Measurements from ENCODE around the gene ABCC3. TPM values are rescaled to one million over a fixed set of nuclear protein-coding genes. Genes with fewer than 3 reads are reported as not detected.

Gene ABCC3, protein sequence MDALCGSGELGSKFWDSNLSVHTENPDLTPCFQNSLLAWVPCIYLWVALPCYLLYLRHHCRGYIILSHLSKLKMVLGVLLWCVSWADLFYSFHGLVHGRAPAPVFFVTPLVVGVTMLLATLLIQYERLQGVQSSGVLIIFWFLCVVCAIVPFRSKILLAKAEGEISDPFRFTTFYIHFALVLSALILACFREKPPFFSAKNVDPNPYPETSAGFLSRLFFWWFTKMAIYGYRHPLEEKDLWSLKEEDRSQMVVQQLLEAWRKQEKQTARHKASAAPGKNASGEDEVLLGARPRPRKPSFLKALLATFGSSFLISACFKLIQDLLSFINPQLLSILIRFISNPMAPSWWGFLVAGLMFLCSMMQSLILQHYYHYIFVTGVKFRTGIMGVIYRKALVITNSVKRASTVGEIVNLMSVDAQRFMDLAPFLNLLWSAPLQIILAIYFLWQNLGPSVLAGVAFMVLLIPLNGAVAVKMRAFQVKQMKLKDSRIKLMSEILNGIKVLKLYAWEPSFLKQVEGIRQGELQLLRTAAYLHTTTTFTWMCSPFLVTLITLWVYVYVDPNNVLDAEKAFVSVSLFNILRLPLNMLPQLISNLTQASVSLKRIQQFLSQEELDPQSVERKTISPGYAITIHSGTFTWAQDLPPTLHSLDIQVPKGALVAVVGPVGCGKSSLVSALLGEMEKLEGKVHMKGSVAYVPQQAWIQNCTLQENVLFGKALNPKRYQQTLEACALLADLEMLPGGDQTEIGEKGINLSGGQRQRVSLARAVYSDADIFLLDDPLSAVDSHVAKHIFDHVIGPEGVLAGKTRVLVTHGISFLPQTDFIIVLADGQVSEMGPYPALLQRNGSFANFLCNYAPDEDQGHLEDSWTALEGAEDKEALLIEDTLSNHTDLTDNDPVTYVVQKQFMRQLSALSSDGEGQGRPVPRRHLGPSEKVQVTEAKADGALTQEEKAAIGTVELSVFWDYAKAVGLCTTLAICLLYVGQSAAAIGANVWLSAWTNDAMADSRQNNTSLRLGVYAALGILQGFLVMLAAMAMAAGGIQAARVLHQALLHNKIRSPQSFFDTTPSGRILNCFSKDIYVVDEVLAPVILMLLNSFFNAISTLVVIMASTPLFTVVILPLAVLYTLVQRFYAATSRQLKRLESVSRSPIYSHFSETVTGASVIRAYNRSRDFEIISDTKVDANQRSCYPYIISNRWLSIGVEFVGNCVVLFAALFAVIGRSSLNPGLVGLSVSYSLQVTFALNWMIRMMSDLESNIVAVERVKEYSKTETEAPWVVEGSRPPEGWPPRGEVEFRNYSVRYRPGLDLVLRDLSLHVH (N-terminal part only)
- 0.20 and 0.88 TPM in 2 replicates for total RNA-seq

DNA sequence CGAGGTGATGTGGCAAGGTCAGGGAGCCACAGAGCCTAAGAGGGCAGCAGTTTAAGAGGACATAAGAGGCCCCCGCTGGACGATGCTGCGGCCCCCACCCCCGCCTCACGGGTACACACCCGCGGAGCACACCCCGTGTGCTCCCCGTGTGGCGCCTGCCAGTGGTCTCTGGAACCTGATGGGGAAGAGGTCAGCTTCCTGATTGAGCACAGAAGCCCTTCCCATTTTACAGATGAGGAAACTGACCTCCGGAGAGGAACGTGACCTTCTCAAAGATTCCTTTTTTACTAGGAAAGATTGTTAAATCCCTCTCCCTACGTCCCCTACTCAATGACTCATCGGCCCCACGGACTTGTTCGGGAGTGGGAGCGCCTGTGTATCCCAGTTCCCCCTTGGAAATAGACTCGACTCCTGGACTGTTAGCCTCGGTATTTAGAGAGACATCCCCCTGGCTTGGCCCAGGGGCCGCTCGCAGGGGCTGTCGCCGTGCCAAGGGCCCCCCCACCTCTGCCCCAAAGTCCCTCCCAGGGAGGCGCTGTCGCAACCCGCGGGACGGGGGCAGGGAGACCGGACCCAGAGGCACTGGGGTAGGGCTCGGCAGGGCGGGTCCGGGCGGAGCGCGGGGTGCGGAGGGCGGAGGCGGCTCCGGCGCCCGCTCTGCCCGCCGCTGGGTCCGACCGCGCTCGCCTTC lies at the start of gene ABCC3:
Gene ABCC3 (plus strand): TSS at position 658 of the 691 bp plus-strand sequence. CDS start 56 bp downstream, outside the sequence.
- no peak for ATAC-seq (ENCODE audit: low read depth)
- intact Hi-C loops (cut with micrococcal nuclease), result no loop called here
- CTCF ChIA-PET, result no interaction called here

DNA sequence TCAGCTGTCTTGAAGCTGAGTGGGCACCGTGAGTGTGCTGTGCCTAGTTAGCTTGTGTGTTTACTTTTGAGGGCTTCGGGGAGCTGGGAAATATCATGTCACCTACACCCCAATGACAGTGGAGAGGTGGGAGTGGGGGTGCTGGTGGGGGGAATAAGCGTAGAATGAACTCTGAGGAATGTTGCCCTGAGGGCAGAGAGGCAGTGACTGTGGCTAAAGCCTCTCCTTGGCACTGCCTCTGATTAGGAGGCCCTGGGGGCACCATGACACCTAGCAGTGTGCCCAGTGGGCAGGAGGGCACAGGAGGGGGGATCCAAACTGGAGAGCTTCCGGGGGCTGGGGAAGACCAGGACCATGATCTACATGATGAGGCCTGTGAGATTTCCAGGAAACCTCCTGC lies 49.3 kb upstream of the ABCC3 start:
- ATAC-seq (ENCODE audit: low read depth) (no peak), DNase-seq (no peak)
- CTCF ChIA-PET, result no interaction called here
- Mint-ChIP-seq H3K27me3 (peaks cover 19% of the 10 kb centered on the region), H3K27ac (no peak overlapping the region), H3K4me1 (no peaks in the 10 kb centered on the region), H3K4me3 (no peak overlapping the region), H3K36me3 (ENCODE audit: low read depth) (no peaks in the 10 kb centered on the region), H3K9me3 (no peaks in the 10 kb centered on the region)
- intact Hi-C loops (cut with micrococcal nuclease), result no loop called here
- TF ChIP-seq, protein P1, sequence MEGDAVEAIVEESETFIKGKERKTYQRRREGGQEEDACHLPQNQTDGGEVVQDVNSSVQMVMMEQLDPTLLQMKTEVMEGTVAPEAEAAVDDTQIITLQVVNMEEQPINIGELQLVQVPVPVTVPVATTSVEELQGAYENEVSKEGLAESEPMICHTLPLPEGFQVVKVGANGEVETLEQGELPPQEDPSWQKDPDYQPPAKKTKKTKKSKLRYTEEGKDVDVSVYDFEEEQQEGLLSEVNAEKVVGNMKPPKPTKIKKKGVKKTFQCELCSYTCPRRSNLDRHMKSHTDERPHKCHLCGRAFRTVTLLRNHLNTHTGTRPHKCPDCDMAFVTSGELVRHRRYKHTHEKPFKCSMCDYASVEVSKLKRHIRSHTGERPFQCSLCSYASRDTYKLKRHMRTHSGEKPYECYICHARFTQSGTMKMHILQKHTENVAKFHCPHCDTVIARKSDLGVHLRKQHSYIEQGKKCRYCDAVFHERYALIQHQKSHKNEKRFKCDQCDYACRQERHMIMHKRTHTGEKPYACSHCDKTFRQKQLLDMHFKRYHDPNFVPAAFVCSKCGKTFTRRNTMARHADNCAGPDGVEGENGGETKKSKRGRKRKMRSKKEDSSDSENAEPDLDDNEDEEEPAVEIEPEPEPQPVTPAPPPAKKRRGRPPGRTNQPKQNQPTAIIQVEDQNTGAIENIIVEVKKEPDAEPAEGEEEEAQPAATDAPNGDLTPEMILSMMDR (IDR thresholded peaks at IDR 0.05), result no peak
- POLR2A ChIA-PET, result interaction anchor here (0.5 kb wide), 1 partner anchor 11 kb away, joined by 5 read pairs; no protein-coding TSS in a partner anchor

More for the DNA sequence above, at the start of gene ABCC3:
- POLR2A ChIA-PET, result no interaction called here
- Mint-ChIP-seq H3K27ac (no peak within 1 kb of the TSS), H3K4me3 (no peak within 1 kb of the TSS), H3K9me3 (no peaks in the 10 kb centered on the region), H3K4me1 (peaks cover 7% of the 10 kb centered on the region), H3K36me3 (ENCODE audit: low read depth) (no peaks in the 10 kb centered on the region), H3K27me3 (peaks cover 63% of the 10 kb centered on the region)
- DNase-seq, result no peak
- TF ChIP-seq, protein P1 (IDR thresholded peaks at IDR 0.05), result no peak

DNA sequence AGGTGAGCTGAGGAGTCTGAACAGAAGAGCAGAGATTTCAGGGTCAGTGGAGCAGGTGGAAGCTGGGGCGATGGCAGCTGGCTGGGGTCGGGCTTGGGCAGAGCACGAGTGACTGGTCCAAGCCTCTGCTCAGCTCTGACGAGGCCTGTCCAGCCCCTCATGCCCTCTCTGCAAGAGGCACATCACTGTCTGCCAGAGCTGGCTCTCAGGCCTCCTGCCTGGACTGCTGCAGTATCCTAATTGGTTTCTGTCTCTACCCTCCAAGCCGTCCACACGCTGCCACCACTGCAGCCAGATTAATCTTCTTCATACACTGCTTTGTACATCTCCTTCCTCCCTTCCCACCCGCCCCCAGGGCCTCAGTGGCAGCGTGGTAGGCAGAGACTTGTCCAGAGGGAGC lies 48.8 kb upstream of the ABCC3 start:
- Mint-ChIP-seq H3K36me3 (ENCODE audit: low read depth) (no peaks in the 10 kb centered on the region), H3K4me3 (no peak overlapping the region), H3K4me1 (no peaks in the 10 kb centered on the region), H3K27ac (no peak overlapping the region), H3K9me3 (no peaks in the 10 kb centered on the region), H3K27me3 (peaks cover 19% of the 10 kb centered on the region)
- TF ChIP-seq, protein P1 (IDR thresholded peaks at IDR 0.05), result no peak
- intact Hi-C loops (cut with micrococcal nuclease), result no loop called here
- CTCF ChIA-PET, result no interaction called here
- DNase-seq, result no peak
- ATAC-seq (ENCODE audit: low read depth), result no peak
- POLR2A ChIA-PET, result interaction anchor here (0.5 kb wide), 1 partner anchor 12 kb away, joined by 5 read pairs; no protein-coding TSS in a partner anchor

DNA sequence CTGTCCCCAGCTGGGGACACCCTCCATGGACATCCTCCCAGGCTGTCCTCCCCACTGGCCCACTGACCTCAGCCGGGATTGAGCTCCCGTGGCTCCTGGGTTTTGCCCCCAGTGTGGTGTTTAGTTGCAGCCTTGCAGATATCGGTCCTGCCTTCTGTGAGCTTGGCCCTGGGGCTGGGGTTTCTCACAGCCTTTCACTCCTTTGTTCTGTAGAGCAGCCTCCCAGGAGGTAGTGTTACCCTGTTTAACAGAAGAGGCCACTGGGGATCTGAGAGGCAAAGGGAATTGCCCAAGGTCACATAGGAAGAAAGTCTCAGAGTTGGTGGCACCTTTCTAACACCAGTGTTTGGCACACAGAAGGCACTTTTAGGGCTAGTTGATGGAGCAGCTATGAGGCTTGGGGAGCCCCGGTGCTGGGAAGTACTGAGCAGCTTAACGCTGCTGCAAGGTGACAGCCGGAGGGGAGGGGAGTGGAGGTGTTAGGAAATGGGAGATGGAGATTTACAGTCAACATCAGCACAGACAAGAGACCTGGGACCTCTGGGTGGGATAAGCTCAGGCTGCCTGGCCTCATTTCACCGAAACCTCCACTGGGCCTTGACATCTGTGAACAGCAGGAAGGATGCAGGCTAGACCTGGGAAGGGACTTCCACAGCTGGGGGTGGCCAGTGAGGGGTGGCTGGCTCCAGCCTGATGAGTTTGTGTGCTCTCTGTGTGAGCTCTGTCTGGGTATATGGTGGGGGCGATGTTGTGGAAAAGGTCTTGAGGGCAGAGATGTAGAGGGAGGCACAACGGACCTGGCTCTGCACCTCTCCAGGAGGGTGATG lies 48.0 kb upstream of the ABCC3 start:
- CTCF ChIA-PET, result no interaction called here
- Mint-ChIP-seq H3K9me3 (no peaks in the 10 kb centered on the region), H3K36me3 (ENCODE audit: low read depth) (no peaks in the 10 kb centered on the region), H3K4me1 (no peaks in the 10 kb centered on the region), H3K4me3 (no peak overlapping the region), H3K27ac (no peak overlapping the region), H3K27me3 (peaks cover 19% of the 10 kb centered on the region)
- POLR2A ChIA-PET, result interaction anchor here (0.6 kb wide), 1 partner anchor 25 kb away, joined by 3 read pairs; no protein-coding TSS in a partner anchor
- no peak for DNase-seq
- TF ChIP-seq, protein P1 (IDR thresholded peaks at IDR 0.05), result no peak
- ATAC-seq (ENCODE audit: low read depth), result no peak
- intact Hi-C loops (cut with micrococcal nuclease), result no loop called here

Measured in activated B cell treated with CpG ODN at 0.5 μM for 24 hours (primary cell).